Smooth muscle cell (in vitro differentiated cells): ENCODE data around the gene OR51S1. TPM values are rescaled to one million over a fixed set of nuclear protein-coding genes. Genes with fewer than 3 reads are reported as not detected.
"Not testable (repeated sequence)": the region's sequence is repeated elsewhere in the genome, so short reads cannot be mapped to it uniquely, and the experiment has no call there.

Experiments used
- DNase-seq: peaks from one replicate; lab custom pipeline; 2025; ENCODE audit not compliant: unreplicated experiment; lab: John Stamatoyannopoulos, UW
- H2AFZ ChIP-seq: fragments of 200-600 bp; sonication (generic); 2 replicates; pipeline ENCODE4 v1.6.0; 2016; ENCODE audit warnings: antibody characterized with exemption, low read depth, mild to moderate bottlenecking
- H3F3A ChIP-seq: fragments of 200-600 bp; sonication (generic); 2 replicates; pipeline ENCODE4 v1.6.0; 2017; ENCODE audit warnings: antibody characterized with exemption, low read depth
- H3K27ac ChIP-seq: fragments of 200-600 bp; sonication (generic); 2 replicates; pipeline ENCODE4 v1.5.1; 2016; ENCODE audit warnings: low read depth, mild to moderate bottlenecking
- H3K27me3 ChIP-seq: fragments of 200-600 bp; sonication (generic); 2 replicates; pipeline ENCODE4 v1.6.1; 2016; ENCODE audit warnings: low read depth, mild to moderate bottlenecking
- H3K36me3 ChIP-seq: fragments of 200-600 bp; sonication (generic); 2 replicates; pipeline ENCODE4 v1.5.1; 2016; ENCODE audit warnings: low read depth
- H3K4me1 ChIP-seq: fragments of 200-600 bp; sonication (generic); 2 replicates; pipeline ENCODE4 v1.5.1; 2016; ENCODE audit warnings: low read depth
- H3K4me2 ChIP-seq: fragments of 200-600 bp; sonication (generic); 2 replicates; pipeline ENCODE4 v1.6.0; 2016; ENCODE audit warnings: mild to moderate bottlenecking
- H3K4me3 ChIP-seq: fragments of 200-600 bp; sonication (generic); 2 replicates; pipeline ENCODE4 v1.5.1; 2016; ENCODE audit warnings: mild to moderate bottlenecking
- H3K79me2 ChIP-seq: fragments of 200-600 bp; sonication (generic); 2 replicates; pipeline ENCODE4 v1.6.0; 2016; ENCODE audit warnings: low read depth, mild to moderate bottlenecking
- H3K9ac ChIP-seq: fragments of 200-600 bp; sonication (generic); 2 replicates; pipeline ENCODE4 v1.6.0; 2016; ENCODE audit warnings: low read depth
- H3K9me3 ChIP-seq: fragments of 200-600 bp; sonication (generic); replicated peaks from 2 replicates; pipeline ENCODE4 v1.5.1; 2016; ENCODE audit warnings: low read depth
- H4K20me1 ChIP-seq: fragments of 200-600 bp; sonication (generic); 2 replicates; pipeline ENCODE4 v1.6.0; 2016; ENCODE audit warnings: low read depth
- WGBS: methylation state at CpG from one replicate; pipeline ENCODE4 v1.1.7; 2016; ENCODE audit warnings: low lambda C conversion rate; 5-methylcytosine and 5-hydroxymethylcytosine counted together
- polyA plus RNA-seq: library from polyadenylated mRNA; unstranded; fragments of >200 nt; fragmentation: Nextera tagmentation; extraction: Ambion mirVana; gene quantifications from 2 replicates; pipeline ENCODE4 v1.2.1, GENCODE V29; 2016
- total RNA-seq: library from RNA; depleted of rRNA; stranded (reverse); fragments of >200 nt; gene quantifications from 2 replicates; pipeline ENCODE4 v1.2.3, GENCODE V29; 2014
- TF ChIP-seq, protein P1 (sequence below): fragments of 200-600 bp; sonication (generic); IDR thresholded peaks from 2 replicates; pipeline ENCODE4 v1.5.1; 2017; ENCODE audit warnings: borderline replicate concordance, mild to moderate bottlenecking, antibody characterized with exemption; ENCODE audit not compliant: insufficient read depth, poor library complexity, severe bottlenecking

The OR51S1 gene
- total and polyA plus RNA-seq, 2 experiments from 2014 or later, result not detected

DNA sequence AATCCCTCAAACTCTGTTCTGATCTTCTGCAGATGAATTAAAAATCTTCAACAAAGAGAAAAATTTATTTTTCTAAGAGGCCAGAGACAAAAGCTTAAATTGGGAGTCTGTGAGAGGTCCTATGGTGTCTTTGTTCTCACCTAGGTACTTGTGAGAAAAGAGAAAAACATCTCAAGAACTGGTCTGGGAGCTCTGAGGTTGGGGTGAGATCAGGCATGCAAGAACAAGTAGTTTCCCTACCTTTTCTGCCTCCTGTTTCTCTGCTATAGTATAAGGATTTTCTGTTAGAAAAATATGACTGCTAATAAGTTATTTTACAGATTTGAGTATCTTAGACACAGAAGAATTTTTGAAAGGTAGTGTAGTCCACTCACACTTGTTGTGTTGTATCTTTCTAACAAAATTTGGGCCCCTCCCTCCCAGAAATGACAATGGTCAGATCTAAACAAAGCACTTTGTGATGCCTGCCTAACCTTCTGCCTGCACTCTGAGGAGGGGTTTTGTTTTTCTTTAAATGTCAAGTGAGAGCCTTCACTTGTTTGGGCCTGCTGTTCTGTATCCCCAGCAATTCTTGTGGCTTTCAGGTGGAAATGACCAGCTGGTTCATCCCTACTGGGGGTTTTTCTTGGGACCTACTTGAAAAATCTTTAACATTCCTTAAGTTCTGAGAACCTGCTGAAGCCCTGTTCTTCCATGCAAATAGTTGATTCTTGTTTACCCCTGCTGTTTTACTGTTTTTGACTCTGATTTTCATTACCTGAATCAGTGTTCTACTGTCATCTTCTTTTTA lies 13.6 kb upstream of the OR51S1 start:
- DNase-seq, result no peak
- no peak overlapping the region for H3K4me2 ChIP-seq
- H3K27me3 ChIP-seq, result no peaks in the 10 kb centered on the region
- H3K4me1 ChIP-seq, result no peaks in the 10 kb centered on the region
- no peak overlapping the region for H2AFZ ChIP-seq
- TF ChIP-seq, protein P1, sequence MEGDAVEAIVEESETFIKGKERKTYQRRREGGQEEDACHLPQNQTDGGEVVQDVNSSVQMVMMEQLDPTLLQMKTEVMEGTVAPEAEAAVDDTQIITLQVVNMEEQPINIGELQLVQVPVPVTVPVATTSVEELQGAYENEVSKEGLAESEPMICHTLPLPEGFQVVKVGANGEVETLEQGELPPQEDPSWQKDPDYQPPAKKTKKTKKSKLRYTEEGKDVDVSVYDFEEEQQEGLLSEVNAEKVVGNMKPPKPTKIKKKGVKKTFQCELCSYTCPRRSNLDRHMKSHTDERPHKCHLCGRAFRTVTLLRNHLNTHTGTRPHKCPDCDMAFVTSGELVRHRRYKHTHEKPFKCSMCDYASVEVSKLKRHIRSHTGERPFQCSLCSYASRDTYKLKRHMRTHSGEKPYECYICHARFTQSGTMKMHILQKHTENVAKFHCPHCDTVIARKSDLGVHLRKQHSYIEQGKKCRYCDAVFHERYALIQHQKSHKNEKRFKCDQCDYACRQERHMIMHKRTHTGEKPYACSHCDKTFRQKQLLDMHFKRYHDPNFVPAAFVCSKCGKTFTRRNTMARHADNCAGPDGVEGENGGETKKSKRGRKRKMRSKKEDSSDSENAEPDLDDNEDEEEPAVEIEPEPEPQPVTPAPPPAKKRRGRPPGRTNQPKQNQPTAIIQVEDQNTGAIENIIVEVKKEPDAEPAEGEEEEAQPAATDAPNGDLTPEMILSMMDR, result no peak
- no peaks in the 10 kb centered on the region for H4K20me1 ChIP-seq
- no peaks in the 10 kb centered on the region for H3K79me2 ChIP-seq
- no peaks in the 10 kb centered on the region for H3K9me3 ChIP-seq
- no peak overlapping the region for H3K4me3 ChIP-seq
- no peaks in the 10 kb centered on the region for H3F3A ChIP-seq
- H3K9ac ChIP-seq, result no peak overlapping the region
- no peaks in the 10 kb centered on the region for H3K36me3 ChIP-seq
- H3K27ac ChIP-seq, result no peak overlapping the region

DNA sequence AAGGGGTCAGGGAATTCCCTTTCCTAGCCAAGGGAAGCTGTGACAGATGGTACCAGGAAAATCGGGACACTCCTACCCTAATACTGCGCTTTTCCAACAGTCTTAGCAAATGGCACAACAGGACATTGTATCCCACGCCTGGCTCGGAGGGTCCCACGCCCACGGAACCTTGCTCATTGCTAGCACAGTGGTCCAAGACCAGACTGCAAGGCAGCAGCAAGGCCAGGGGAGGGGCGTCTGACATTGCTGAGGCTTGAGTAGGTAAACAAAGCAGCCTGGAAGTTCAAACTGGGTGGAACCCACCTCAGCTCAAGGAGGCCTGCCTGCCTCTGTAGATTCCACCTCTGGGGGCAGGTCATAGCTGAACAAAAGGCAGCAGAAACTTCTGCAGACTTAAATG lies 5.3 kb upstream of the OR51S1 start:
- not testable (repeated sequence) for H2AFZ ChIP-seq, DNase-seq

DNA sequence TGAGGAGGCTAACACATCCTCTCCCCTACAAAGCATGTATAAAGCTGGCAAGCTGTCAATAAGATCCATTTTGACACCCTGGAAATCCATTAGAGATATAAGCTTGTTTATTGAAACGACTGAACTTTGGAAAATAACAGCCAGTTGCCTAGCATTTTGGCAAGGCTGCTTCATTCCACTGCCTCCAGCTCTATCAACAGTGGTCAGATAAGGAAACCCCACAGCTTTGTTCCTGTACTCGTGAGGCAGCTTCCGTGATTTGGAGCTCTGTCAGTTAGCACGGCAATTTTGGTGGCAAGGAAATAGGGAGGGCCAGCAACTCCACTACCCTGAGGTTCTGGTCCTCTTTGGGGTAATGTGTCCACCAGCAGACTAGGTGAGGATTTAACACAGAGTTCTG lies 2.0 kb upstream of the OR51S1 start:
- Histone ChIP-seq H3K36me3 (no peaks in the 10 kb centered on the region), H3K9me3 (no peaks in the 10 kb centered on the region), H3F3A (no peaks in the 10 kb centered on the region), H3K4me2 (peak overlapping the region; percentile 21), H3K9ac (no peak overlapping the region), H3K4me1 (no peaks in the 10 kb centered on the region), H2AFZ (no peak overlapping the region), H3K27me3 (peaks cover 4% of the 10 kb centered on the region), H3K4me3 (no peak overlapping the region), H3K27ac (no peak overlapping the region), H4K20me1 (no peaks in the 10 kb centered on the region), H3K79me2 (no peaks in the 10 kb centered on the region)
- no peak for DNase-seq
- WGBS, result 28% methylated on average over 4 of the region's 4 CpGs
- TF ChIP-seq, protein P1, result no peak

More for the DNA sequence above, 5.3 kb upstream of the OR51S1 start:
- H3K4me3 ChIP-seq, H3F3A ChIP-seq, H3K27me3 ChIP-seq, H3K9me3 ChIP-seq, H3K27ac ChIP-seq, H3K4me1 ChIP-seq, H3K4me2 ChIP-seq, H3K36me3 ChIP-seq, H3K79me2 ChIP-seq, H4K20me1 ChIP-seq, H3K9ac ChIP-seq: not testable (repeated sequence)
- WGBS, result 93% methylated on average over 7 of the region's 7 CpGs

DNA sequence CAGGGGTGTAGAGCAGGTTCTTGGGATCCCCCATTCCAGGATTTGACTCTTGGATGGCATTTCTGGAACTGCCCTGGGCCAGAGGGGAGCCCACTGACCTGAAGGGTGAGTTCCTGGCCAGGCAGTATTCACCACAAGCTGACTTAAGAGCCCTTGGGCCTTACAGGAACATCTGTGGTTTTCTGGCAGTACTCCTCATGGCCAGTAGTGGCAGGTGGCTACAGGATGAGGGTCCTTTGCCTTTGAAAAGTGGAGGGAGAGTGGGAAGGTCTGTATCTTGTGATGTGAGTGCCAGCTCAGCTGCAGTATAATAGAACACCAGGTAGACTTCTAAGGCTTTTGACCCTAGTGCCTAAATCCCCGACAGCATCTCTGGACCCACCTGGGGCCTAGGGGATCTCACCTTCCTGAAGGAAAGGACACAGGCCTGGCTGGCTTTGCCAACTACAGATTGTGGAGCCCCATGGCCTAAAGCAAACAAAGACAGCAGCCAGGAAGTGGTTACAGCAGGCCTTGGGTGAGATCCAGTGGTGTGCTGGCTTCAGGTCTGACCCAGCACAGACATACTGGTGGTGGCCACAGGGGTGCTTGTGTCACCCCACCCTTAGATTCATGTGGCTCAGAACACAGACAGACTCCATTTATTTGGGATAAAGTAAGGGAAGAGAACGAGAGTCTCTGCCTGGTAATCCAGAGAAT lies 9.0 kb downstream of the OR51S1 start:
- WGBS, result 91% methylated on average over 2 of the region's 2 CpGs

More for the DNA sequence above, 9.0 kb downstream of the OR51S1 start:
- H3K4me2 ChIP-seq, result no peak overlapping the region
- TF ChIP-seq, protein P1, result no peak
- H3K9me3 ChIP-seq, result no peaks in the 10 kb centered on the region
- no peak overlapping the region for H3K9ac ChIP-seq
- no peaks in the 10 kb centered on the region for H3K27me3 ChIP-seq
- H3K79me2 ChIP-seq, result no peaks in the 10 kb centered on the region
- no peak overlapping the region for H3K27ac ChIP-seq
- H2AFZ ChIP-seq, result no peak overlapping the region
- DNase-seq, result no peak
- no peak overlapping the region for H3K4me3 ChIP-seq
- H4K20me1 ChIP-seq, result no peaks in the 10 kb centered on the region
- no peaks in the 10 kb centered on the region for H3F3A ChIP-seq
- H3K4me1 ChIP-seq, result no peaks in the 10 kb centered on the region
- H3K36me3 ChIP-seq, result no peaks in the 10 kb centered on the region
